CD4-positive, alpha-beta T cell treated with Interleukin-6 at 100 ng/mL for 8 hours (primary cell): Measurements from ENCODE around the gene TAF3.
A peak's percentile ranks its signal among the peaks of the same experiment; 100 is the strongest.

Experiments
- DNase-seq: peaks from one replicate; pipeline ENCODE4 v3.0.0-alpha.2; 2020; ENCODE audit warnings: mixed read lengths, low spot score

The TAF3 gene

DNA sequence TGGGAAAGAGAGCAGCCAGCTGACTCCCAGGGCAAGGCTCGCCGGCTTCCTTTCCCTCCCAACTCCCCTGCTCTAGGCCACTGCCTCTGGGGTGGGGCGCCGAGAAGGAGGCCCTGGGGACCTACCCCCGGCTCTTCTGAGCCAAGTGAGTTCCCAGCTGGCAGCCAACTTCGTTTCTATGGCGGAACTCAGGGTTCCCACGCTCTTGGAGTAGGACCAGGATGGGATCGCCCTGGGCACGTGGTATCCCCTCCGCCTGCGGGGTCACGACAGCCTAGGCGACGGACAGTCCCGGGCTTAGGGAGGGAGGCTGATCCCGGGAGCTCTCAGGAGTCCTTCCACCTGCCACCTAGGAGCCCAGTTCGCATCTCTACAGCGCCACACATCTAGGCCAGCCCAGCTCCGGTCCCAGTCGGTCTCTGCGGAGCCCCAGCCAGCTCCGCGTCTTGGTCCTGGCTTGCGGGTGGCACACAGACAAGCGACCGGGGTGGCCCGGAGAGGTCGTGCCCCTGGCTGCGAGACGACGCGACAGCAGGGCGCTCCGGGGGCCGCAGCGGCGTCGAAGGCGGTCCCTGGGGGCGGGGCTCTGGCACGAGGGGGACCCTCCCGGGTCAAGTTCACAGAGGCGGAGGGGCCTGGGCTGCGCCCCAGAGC, 215.6 kb downstream of the TAF3 start:
- DNase-seq = no peak

DNA sequence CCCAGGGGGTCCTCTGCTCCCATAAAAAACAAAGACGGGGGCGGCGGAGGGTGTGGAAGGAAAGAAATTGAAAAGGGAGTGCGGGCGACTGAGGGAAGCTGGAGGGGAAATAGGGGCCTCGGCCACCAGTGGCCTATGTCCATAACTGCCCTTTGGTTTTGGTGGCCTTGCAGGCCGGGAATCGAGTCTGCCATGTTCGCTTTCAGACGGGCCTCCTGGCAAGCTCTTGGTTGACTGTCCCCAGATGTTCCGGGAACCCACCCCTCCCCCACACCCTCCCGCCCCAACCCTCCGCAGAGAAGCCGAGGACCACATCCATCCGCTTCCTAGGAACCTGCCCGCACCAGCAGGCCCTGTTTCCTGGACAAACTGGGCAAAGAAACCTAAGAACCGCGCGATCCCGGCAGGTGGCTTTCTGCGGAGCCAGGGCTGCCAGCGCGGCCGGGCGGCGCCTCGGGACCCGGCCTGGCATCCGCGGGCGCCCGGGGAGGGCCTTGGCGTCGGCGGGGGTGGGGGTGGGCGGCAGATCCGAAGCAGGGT, 216.2 kb downstream of the TAF3 start:
- DNase-seq = no peak

DNA sequence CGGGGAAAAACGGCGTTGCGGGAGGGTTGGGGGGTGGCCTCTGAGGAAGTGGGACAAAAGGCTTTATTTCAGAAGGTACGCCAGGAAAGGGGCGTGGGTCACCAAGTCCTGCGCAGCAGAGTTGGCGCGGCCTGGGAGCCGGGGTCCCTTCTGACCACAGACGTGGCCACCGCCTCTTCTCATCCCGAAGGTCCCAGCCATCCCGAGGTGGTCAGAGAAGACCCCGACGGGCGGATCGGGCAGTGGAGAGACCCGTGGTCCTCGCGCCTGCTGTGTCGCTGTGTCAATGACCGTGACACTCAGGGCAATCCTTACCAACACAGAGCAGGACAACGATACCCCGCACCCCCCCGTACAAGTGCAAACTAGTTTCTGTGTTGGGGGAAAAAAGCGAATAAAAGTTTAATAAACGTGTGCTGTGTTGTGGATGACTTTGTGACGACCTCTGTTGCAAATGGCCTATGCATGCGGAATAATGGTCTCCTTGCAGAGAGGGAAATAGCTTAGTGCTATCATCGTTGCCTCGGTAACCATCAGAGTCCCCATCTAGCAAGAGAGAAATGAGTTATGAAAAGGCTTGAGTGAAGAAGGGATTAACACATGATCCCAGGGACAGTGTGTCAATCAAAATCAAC, 216.8 kb downstream of the TAF3 start:
- DNase-seq = no peak

DNA sequence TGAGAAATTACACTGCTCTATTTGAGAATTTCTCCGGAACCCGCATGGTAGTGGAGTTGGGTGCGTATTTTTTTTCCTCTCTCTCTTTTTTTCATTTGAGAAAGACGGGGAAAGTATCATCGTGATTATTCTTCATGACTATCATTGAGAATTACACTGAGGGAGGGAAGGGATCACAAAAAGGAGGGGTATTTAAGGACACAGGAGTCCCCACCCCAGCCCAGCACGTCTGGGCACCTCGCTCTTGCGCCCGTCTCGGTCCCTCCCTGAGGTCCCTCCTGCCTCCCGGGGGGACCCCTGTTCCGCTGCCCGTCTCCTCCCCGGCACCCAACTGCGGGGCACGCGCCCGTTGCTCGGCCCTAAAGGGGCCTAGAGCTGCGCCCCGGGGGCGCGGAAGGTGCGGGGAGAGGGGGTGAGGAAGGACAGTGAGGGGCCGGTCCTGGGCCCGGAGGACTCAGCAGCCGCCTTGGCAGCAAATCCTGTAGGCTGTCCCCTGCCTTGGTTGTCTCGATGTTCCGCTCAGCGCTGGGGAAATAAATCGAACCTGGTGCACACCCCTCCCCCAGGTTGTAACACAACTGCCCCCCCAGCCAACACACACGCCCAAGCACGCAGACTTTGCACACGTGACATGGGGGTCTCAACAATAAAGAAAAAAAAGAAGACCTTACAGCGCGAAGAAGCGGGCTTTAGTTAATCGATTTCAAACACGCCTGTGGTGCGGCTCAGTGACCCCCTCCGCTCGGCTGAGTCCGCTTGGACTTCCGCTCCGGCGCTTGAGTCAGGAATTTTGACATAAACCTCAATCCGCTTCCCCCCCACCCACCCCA, 217.6 kb downstream of the TAF3 start:
- DNase-seq = no peak

DNA sequence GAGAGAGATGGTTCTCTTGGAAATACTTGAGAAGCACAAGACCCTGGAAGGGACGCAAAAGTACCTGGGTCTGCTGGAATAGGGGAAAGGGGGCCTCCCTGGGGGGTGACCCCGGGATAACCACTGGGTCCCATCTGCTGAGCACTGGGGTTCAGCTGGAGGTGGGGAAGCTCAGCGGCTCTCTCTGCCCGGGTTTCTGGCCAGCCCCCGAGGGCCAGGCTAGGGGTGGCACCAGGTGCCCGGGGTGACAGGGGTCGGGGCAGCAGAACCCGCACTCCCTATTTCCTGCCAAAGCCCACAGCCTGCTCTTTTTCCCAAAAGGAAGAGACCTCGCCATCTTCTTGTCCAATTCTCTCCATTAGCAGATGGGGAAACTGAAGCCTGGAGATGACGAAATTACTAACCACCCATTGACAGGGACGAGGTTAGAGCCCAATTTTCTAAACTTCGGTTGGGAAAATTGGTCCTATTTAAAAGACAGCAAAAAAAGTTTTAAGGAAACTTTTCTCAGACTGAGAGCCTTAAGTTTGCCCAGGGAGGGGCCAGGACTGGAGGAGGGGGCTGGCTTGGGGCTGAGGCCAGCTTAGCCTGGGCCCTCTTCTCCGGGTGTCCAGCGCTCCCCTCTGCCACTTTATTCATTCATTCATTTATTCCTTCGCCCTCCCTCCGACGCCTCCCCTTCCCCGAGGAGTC, 218.3 kb downstream of the TAF3 start:
- DNase-seq = no peak

DNA sequence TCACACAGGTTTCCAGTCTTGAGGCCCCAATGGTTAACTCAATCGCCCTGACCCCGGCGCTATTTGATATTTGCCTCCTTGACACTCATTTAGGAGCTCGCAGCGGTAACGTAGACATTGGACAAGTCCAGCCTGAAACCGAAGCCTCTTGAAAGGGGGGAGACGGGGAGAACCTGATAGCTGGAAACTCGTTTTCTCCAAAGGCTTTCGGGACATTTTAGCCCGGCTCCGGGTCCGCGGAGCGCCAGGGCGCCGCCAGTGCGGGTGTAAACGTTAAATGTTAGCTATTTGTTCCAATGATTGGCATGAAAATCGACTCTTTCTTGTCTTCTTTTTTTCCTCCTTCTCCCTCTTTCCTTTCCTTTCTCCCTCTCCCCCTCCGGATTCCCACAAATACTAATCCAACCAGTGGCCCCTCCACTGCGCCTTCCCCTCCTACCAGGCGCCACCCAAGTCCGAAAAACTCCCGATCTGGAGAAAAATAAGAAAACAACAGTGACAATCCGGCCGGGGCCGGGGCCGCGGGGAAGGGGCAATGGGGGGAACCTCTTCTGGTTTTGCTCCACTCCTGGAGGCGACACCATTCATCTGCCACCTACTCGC, 219.0 kb downstream of the TAF3 start:
- DNase-seq = no peak

DNA sequence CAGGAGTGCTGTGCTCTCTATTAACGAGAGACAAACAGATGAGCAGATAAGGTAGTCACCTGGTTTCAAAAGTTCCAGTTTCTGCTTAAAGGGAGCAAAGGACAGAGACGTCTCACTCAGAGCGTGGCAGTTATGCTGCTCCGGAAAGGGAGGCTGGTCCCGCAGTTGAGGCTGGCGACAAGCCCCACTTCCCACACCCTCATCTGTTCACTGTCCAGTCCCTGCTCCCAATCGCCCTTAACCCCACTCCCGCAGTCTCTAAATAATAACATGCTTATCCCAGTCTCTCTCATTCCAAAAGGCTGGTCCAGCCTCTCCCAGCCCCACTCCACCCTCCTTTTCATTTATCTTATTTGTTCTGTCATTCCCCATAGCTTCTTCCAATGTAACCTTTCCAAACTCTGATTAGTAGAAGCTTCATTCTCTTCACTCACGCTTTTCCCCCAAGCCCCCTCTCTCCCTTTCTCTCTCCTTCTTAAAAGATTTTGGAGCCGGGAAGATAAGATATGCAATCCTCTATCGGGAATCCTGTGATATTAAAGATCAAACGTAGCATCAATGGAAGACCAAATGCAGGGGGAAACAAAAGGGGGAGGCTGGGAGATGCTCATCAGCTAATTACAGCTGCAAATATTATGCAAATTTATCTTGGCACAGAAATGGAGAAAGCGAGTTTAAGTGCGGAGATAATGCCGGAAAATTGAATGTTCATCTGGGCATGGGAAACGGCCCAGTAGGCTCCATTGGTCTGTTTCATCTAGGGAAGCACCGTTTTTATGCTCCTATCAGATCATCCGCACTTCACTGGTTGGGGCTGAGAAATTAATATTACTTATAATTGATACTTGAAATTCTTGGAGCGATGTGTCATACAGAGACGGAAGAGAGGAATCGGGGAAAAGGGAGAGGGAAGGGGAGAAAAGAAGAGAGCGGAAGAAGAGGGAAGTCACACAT, 219.9 kb downstream of the TAF3 start:
- no peak for DNase-seq

DNA sequence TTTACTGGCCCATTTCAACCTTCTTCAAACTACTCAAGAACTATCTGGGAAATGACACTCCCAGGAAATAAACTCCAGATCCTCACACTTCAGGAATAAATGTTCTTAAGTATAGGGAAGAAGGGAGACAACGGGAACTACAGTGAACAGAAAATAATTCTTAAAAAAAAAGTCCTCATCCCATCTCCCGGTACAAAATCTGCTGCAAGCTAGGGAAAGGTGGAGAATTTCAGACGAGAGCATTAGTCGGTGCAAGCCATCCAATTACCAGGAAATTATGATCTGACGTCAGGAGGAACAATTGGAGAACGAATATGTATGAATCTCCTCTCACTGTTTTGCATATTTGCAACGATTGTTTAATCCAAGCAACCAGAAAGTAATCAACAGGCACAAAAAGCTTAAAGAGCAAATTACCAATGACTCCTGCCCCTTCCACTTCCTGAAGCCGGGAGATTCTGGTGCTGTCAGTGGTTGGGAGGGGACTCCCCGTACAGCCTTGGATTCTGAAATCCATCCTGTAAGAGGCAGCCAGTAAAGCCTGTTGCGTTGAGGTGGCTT, 221.1 kb downstream of the TAF3 start:
- no peak for DNase-seq

DNA sequence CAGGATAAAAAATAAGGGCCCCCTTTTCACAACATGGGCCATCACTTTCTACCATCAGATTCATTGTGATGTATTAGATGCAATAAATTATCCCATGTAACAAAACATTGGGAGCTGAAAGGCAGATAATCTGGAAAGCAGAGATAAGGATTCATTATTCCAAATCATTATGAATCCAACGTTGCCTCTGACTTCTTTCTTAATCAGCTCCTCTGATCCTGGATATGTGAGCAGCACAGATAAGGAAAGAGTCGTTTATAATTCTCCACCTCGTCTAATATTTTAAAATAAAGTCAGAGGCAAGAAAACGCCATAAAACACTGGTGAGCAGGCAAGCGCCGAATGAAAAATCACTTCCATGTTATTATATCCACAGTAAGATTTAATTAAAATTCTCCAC, 222.3 kb downstream of the TAF3 start:
- DNase-seq = no peak

DNA sequence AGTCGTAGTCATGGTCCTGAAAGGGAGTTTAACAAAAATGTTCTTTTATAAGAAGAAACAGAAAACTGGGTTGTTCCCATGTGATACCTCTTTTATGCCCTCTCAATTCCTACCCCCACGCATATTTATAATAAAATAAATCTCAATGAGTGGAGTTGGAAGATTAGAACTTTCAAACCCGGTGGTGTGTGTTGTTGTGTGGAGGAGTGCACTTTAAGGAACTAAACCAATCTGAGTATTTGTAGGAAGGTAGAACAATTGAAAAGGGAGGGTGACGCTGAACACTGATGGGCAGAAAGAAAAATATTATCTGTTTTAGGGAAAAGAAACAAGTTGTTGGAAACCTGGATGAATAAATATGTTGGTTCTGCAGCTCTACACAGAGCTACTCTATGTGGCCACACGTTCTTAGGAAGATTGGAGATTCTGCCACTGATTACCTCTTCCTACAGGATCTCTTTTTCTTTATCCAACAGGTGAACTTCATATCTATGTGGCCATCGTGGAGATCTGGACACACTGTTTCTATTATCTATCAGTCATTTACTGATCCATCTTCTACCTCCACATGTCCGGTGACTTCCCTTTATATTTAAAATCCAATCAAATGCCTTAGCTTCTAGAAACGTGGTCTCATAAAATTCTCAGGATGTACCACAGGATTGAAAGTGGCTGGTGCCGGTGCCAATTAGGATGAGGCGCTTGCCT, 223.1 kb downstream of the TAF3 start:
- DNase-seq = no peak

DNA sequence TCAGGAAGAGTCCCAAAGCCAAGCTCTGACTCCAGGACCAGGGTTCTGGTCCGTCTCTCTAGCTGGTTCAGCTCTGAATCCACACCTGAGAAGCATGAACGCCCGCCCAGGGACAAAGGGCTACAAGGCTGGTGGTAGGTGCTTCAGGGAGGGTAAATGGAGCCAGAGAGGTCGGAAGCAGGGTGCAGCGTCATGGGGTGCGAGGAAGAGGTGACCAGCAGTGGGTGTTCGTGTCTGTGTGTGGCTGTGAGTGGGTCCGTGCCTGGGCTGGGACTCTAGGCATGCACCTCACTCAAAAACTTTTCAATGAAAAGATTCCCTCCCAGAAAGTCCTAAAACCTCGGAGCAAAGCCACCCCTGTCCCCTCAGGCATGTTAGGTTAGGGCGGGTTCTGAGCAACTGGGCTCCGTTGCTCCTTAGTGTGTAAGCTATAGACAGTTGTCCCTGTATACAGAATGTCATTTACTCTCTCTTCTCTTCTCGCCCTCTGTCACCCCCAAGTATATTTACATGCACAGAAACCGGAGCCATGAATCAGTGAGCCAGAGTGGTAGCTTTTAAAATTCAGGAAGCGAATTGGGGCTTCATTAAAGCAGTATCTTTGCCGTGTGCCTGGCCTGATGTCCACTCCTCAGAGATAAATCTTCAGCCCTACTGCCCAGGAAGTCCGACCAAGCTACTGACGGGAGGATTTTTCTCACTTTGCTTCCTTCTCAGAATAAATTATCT, 223.9 kb downstream of the TAF3 start:
- DNase-seq = no peak

DNA sequence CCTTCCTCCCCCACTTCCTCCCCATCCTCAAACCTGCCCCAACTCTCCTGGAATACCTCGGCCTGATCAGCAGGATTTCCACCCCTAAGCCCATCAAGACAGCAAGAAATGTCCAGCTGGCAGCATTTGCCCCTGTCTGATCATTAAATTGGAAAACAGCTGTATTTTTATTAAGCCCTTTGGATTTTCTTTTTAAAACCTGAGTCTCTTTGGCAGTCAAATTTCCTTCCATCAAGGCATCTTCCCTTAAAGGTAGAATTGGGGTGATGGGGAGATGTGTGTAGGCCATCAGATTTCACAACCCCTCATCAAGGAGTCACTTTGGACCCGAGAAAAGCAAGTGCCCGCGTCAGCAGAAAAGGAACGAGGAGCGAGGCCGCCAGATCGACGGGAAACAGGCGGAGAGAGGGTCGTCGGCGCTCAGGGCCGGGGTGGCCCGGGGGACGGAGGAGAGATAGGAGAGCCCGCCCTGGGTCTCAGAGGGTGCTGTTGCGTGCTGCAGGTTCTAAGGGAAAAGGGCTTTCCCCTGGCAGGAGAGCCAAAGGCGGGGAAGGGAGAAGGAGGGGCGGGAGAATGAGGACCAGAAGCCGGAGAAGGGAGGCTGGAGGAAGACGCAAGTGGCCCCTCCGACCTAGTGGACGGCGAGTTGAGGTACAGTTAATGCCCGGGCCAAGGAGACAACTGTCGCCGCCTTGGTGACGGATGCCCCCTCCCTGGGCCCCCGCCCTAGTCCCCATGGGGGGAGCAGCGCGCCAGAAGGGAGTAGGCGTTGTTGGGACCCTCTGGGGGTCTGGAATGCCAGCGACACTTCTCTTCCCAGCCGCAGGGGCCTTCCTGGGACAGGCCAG, 224.6 kb downstream of the TAF3 start:
- no peak for DNase-seq

DNA sequence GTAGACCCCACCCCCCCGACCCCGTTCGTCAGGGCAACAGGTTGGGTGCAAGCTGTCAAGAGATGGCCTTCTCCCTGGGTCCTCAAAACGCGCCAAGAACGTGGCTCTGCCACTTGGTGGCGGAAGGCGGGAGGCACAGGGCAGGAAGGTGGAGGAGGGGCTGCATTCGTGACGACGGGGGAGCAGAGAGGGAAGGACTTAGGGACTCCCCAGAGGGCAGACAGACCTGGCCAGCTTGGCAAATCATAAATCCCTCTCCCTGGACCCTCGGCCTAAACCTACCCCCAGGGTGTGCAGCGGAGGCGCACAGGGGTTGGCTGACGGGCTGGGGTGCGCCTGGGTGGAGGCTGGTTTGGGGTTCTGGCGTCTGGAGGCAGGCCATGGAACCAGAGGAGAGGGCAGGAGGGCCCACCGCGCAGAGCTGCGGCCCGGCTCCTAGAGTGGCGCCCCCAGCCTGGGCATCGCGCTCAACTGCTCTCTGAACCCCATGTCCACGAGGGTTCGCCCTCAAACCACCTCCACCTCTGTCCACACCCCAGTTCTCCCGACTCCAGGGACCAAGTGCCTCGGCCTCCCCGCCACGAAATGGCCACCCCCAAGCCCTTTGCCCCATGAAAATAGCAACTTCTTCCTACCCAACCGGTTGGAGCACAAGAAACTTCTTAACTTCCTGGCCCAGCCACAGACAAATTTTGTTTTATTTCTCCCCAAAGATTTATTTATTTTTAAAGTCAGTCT, 225.4 kb downstream of the TAF3 start:
- DNase-seq = peak; percentile 37

DNA sequence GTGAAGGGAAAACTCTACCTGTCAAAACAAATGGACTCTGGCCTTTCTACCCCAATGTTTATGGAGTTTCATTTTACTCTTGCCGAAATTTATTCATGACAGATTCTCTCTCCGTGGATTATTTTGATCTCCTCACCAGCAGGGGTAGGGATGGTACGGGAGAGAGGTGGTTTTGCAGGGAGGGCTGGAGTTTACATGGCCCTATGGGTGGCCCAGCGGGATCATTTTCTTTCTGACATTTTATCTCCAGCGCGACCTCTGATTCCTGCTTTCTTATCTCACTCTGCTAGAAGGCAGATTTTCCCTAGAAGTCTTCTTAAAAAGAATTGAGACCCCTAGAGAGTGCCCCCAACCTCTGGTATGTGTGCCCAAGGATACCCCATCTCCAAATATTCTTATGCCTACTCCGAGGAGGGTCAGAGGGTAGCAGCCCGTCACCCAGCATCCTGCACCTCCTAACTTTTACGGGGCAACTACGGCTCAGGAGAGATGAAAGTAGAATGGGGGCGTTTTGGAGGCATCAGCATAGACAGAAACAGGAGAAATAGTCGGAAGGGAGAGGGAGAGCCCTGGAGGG, 226.1 kb downstream of the TAF3 start:
- no peak for DNase-seq

DNA sequence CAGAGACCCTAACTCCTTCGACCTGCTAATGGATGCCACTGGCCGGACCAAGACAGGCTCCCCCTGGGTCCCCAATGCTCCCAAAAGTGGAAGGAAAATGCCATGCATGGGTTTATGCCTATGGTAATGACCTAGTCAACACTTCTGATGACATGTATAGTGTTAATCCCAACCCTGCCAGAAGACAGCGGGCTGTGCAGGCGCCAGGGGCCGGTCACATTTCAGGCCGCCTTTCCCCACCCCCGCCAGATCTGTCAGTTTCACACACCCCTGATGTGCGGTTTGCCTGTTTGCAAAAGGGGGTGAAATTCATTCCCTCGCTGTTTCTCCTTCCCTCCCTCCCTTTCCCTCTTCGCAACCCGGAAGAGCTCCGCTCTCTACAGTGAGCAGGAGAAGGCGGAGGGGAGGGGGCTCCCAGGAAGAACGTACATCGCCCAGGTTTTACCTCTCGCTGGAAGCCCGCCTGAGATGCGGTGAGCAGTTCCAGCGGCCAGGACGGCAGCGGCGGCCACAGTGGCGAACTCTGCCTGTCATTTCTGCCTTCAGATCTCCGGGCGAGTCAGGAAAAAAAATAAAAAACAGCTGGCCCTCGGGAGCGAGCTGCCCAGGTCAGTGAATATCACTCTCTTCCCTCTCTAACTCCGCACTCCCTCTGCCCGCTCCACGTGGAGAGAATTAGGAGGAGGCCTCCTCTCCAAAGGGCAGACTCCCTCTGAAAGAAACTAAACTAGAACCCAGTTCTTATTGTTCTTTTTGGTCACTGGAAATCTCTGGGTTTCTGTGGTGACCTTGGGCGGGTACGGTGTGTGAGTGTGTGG, 226.8 kb downstream of the TAF3 start:
- DNase-seq = no peak
